GM19238 (cell line): ENCODE measurements around the gene ZBTB34.

Experiments
- DNase-seq: peaks from one replicate; pipeline ENCODE4 v3.0.0; 2011; ENCODE audit warnings: low spot score; ENCODE audit not compliant: insufficient read length

ZBTB34 gene

GRCh38 chr9:126842977-126843799 is 17.3 kb upstream of the ZBTB34 start:
- no peak for DNase-seq

DNA sequence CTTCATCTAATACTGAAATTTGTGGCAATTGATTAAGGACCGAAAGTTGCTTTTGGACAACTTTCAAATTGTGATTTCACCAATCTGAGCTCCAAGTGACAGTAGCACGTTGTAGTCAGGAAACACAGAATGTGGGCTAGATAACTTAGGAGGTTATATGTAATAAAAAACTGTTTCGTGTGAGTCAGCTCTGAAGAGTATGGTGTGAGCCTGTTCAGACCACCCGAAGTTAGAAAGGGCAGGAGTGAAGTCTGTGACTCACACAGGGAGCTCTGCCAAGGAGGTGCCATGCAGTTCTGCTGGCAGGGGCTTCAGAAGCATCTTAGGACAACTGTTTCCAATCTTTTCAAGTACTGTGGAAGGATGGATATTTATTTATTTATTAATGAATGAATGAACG is 16.4 kb upstream of the ZBTB34 start:
- no peak for DNase-seq

- no peak for DNase-seq
These were observed 13.4 kb upstream of the ZBTB34 start for GRCh38 chr9:126847051-126847450.

GRCh38 chr9:126849591-126850225 is 10.7 kb upstream of the ZBTB34 start:
- no peak for DNase-seq

DNA sequence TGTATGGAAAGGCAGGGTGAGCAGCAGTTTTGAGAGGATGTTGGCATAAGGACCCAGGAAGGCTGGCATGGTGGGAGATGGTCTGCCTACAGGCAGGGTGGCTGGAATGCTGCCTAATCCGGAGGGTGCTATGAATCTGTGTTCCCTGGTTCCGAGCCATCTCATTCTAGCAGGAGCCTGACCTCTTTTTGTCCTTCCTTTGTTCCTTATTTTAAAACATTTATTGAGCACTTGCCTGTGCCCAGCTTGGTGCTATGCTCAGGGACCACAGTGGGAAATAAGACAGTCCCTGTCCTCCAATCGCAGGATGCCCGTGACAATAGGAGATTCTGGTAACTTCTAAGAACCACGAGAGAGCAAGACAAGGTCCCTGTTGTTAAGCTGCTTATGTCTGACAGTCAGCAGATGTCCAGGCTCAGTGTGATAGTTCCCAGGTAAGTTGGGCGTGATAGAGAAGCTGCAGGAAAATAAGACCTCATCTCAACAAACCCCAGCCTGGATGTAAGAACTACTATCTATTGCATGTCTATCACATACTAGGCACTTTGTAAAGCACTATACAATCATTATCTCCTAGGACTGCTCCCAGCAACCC is 9.1 kb upstream of the ZBTB34 start:
- DNase-seq = no peak

DNA sequence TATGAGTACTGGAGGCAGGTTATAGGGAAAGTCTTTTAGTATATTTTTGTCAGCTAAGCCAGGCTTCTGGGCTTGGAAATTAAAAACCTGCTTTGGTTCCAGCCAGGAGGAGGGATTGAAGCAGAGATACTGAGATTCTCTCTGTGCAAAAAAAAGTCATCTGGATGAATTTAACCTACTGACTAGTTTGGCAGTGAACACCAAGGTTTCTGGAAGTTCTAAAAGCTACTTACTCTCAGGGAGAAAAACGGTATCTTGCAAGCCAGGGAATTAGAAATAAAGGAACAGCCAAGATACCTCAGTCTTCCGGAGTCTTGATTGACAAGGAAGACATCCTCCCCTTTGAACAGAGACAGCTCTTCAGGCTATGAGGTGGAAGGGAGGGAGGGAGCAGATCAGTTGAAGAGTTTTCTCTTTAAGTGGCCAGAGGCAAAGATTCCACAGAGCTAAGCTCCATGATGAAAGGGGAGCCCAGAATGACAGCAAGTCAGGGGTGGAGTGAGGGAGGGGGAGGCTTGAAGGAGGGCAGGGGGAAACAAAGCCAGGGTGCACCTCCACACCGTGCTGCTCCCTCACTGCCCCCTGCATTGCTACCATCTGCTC is 8.3 kb upstream of the ZBTB34 start:
- no peak for DNase-seq

GRCh38 chr9:126853667-126854066 is 6.8 kb upstream of the ZBTB34 start:
- no peak for DNase-seq

- no peak for DNase-seq
These were observed 5.7 kb upstream of the ZBTB34 start for GRCh38 chr9:126854734-126855133.

DNA sequence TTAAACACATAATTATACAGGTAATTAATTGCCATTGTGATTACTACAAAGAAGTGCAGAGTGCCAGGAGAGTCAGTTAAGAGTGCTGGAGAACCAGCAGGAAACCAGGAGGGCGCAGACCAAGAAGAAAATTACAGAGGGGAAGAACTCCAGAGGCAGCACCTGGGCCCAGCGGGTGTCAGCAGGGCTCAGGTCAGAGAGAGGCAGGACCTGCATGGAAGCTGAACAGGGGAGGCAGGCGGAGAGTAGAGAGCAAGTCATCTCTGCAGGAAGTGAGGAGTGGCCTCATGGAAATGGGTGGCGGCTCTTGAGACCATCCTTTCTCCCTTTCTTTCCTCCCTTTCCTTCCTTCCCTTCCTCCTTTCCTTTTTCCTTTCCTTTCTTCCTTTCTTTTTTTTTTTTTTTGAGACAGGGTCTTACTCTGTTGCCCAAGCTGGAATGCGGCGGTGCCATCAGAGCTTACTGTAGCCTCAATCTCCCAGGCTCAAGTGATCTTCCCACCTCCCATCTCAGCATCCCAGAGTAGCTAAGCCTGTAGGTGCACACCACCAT is 4.0 kb upstream of the ZBTB34 start:
- DNase-seq = no peak

DNA sequence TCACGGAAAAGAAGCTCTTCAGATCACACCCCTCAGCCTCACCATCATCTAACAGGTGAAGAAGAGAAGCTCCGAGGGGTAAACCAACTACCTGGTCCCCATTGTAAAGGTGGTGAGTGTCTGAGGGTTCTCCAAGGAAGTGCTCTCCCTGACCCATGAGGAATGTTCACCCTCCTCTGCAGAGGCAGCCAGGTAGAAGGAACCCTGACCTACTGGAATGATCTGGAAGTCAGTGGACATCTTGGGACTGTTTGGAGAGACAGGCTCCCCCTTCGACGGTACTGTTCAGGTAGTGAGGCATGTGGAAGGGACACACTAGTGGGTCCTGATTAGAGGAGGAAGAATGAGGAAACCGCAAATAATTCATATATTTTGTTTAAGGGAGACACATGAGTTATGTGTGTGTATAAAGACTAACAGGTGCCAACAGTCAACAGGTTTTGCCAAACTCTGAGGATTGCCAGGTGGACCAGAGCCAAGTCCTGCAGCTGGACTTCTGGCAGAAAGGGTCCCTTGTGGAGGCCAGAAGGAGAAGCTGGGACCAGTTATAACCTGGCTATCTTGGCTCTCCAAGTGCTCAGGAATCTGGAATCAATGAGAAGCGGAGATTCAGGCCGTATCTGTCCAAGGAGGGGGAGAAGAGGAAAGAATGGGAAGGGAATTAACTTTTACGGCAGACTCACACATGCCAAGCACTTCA is 3.0 kb upstream of the ZBTB34 start:
- DNase-seq = no peak

- no peak for DNase-seq
These were observed 1.3 kb upstream of the ZBTB34 start for GRCh38 chr9:126859111-126859510.

GRCh38 chr9:126860757-126861466 is 473 bp downstream of the ZBTB34 start:
- no peak for DNase-seq

- DNase-seq = no peak
These were observed 1.3 kb downstream of the ZBTB34 start for GRCh38 chr9:126861707-126862103.

GRCh38 chr9:126862104-126862761 is 1.8 kb downstream of the ZBTB34 start:
- no peak for DNase-seq

DNA sequence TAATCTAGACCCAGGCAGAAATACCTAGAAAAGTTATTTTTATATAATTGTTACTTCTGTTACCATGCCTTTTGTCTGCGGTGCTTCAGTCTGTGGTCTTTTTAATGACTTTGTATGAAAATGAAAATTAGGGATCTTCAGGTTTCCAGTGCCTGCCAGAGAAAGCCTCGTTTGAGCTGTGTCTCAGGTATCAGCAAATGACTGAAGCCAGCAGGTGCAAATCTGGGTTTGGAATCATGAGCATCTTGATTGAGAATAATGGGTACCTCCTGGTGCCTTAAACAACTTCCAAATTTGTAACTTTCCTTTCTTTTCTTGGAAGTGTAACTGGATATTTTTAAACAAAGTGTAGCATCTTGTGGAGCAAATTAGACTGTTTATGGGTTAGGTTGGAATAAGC is 4.3 kb downstream of the ZBTB34 start:
- DNase-seq = no peak

- no peak for DNase-seq
These were observed 8.9 kb downstream of the ZBTB34 start for GRCh38 chr9:126869368-126869767.

DNA sequence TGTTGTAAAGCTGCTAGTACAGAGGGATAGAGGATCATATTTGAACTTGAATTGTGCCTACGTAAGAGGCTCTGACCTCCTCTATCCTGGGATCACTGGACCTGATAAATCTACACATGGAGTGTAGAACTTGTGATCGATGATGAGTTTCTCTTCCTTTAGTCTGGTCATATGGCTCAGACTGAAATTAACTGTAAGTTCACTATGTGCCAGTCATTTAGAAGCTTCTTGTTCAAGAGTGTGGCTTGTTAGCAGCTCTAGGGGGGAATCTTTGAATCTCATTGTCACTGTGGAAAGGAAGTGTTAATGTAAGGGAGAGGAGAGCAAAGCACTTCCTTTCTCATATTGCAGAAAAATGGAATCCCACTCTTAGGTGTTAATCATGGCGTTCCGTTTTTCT is 12.1 kb downstream of the ZBTB34 start:
- DNase-seq = no peak

- no peak for DNase-seq
These were observed 14.3 kb downstream of the ZBTB34 start for GRCh38 chr9:126874546-126875314.

DNA sequence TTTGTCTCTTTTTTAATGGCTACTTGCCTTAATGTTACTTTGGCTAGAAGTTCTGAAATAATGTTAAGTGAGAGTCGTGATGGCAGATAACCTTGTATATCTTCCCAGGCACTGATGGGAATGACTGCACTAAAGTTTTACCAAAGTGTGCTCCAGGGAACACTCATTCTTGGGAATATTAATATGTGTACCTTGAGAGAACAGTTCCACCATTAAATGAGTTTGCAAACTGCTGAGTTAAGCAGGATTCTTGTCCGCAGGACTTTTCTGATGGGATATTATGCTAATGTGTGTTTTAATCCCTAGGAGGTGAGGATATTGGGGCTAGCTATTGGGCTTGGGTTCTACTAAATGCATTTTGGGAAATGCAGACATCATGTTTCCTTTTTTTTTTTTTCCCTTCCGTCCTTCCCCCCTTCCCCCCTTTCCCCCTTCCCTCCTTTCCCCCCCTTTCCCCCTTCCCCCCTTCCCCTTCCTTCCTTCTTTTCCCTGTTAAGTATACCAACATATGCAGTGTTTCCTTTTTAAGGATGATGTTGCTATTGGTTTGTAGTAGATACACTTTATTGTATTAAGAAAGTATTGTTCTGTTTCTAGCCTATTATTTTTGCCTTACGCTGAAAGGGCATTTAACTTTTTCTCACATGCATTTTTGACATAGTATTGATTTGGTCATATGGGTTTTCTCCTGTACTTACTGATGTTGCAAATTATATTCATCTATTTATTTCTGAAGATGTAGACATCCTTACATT is 15.5 kb downstream of the ZBTB34 start:
- DNase-seq = no peak
